Measurements from ENCODE around the gene ZPBP2.

DNA sequence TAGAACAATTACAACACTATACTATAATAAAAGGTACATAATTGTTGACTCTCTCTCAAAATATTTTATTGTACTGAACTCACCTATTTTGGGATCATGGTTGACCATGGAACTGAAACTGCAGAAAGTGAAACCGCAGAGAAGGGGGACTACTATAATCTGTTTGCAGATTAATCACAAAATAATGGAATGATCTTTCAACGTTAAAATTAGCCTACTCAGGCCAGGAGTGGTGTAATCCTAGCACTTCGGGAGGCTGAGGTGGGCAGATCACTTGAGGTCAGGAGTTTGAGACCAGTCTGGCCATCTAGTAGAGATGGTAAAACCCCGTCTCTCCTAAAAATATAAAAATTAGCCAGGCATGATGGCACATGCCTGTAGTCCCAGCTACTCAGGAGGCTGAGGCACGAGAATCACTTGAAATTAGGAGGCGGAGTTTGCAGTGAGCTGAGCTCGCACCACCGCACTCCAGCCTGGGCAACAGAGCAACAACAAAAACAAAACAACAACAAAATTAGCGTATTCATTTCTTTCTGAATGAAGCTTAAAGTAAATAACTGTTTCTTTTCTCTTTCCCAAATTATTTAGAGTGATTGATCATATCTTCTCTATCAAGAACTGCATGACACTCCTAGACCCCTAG lies 49.5 kb upstream of the ZPBP2 start:
- no peak for TF ChIP-seq ZNF274 (IDR thresholded peaks at IDR 0.05; ENCODE audit: low read depth, low read length)
- no peak for TF ChIP-seq YY1 (IDR thresholded peaks at IDR 0.05; ENCODE audit: insufficient read depth, insufficient read length)
